HS-27A (cell line): ENCODE data around the gene PRDM5.
"Not testable (repeated sequence)": the region's sequence is repeated elsewhere in the genome, so short reads cannot be mapped to it uniquely, and the experiment has no call there.

ENCODE experiments used
- DNase-seq: peaks from one replicate; pipeline ENCODE4 v3.0.0-alpha.2; 2012; ENCODE audit warnings: low read depth, missing footprints

Gene PRDM5

GRCh38 chr4:120753854-120754253 lies 168.7 kb downstream of the PRDM5 start:
- DNase-seq: no peak

GRCh38 chr4:120750152-120750525 lies 172.4 kb downstream of the PRDM5 start:
- no peak for DNase-seq

GRCh38 chr4:120749445-120750151 lies 172.9 kb downstream of the PRDM5 start:
- no peak for DNase-seq

- not testable (repeated sequence) for DNase-seq
These were observed 180.9 kb downstream of the PRDM5 start for GRCh38 chr4:120741636-120742035.

- no peak for DNase-seq
These were observed 186.2 kb downstream of the PRDM5 start for GRCh38 chr4:120736312-120736711.

GRCh38 chr4:120733968-120734367 lies 188.6 kb downstream of the PRDM5 start:
- no peak for DNase-seq

GRCh38 chr4:120733054-120733453 lies 189.5 kb downstream of the PRDM5 start:
- DNase-seq: no peak

- DNase-seq: peak; percentile 3
These were observed 191.0 kb downstream of the PRDM5 start for GRCh38 chr4:120731561-120731960.

- no peak for DNase-seq
These were observed 191.7 kb downstream of the PRDM5 start for GRCh38 chr4:120730777-120731320.

GRCh38 chr4:120728892-120729675 lies 193.4 kb downstream of the PRDM5 start:
- DNase-seq: no peak

GRCh38 chr4:120725639-120726580 lies 196.6 kb downstream of the PRDM5 start:
- DNase-seq: no peak

GRCh38 chr4:120724656-120725055 lies 197.9 kb downstream of the PRDM5 start:
- no peak for DNase-seq

- no peak for DNase-seq
These were observed 198.5 kb downstream of the PRDM5 start for GRCh38 chr4:120723986-120724385.

- no peak for DNase-seq
These were observed 199.4 kb downstream of the PRDM5 start for GRCh38 chr4:120723105-120723504.

GRCh38 chr4:120722655-120723054 lies 199.9 kb downstream of the PRDM5 start:
- DNase-seq: no peak

GRCh38 chr4:120720354-120720934 lies 202.1 kb downstream of the PRDM5 start:
- DNase-seq: no peak

- DNase-seq: peak; percentile 7
These were observed 203.5 kb downstream of the PRDM5 start for GRCh38 chr4:120718979-120719566.

- DNase-seq: no peak
These were observed 206.2 kb downstream of the PRDM5 start for GRCh38 chr4:120716346-120716745.

GRCh38 chr4:120714417-120715010 lies 208.0 kb downstream of the PRDM5 start:
- no peak for DNase-seq

GRCh38 chr4:120709991-120710390 lies 212.5 kb downstream of the PRDM5 start:
- DNase-seq: no peak

GRCh38 chr4:120704538-120704937 lies 218.0 kb downstream of the PRDM5 start:
- DNase-seq: no peak
